SK-N-SH treated with all-trans-retinoic acid at 6 μM for 48 hours (cell line): Measurements from ENCODE around the gene TEKT2.

Source experiments
- BACH2 ChIP-seq: fragments of 250-450 bp; sonication (Bioruptor Pico); IDR thresholded peaks from 2 replicates; pipeline ENCODE4 v1.9.0; 2021; ENCODE audit warnings: mild to moderate bottlenecking, borderline replicate concordance
- CREB5 ChIP-seq: fragments of 250-450 bp; sonication (Bioruptor Pico); IDR thresholded peaks from 2 replicates; pipeline ENCODE4 v1.5.1; 2020; ENCODE audit warnings: low read depth, mild to moderate bottlenecking, moderate library complexity
- CSDC2 ChIP-seq: fragments of 250-450 bp; sonication (Bioruptor Pico); IDR thresholded peaks from 2 replicates; pipeline ENCODE4 v1.5.0; 2020; ENCODE audit warnings: mild to moderate bottlenecking, moderate library complexity
- GLIS3 ChIP-seq: fragments of 250-450 bp; sonication (Bioruptor Pico); IDR thresholded peaks from 2 replicates; pipeline ENCODE4 v1.5.0; 2020; ENCODE audit warnings: mild to moderate bottlenecking, moderate library complexity
- OSR1 ChIP-seq: fragments of 250-450 bp; sonication (Bioruptor Pico); IDR thresholded peaks from 2 replicates; pipeline ENCODE4 v1.8.0; 2022; ENCODE audit warnings: moderate library complexity, mild to moderate bottlenecking, inconsistent platforms
- RARB ChIP-seq: fragments of 250-450 bp; sonication (Bioruptor Pico); IDR thresholded peaks from 2 replicates; pipeline ENCODE4 v1.8.0; 2021; ENCODE audit warnings: mild to moderate bottlenecking, moderate library complexity
- SNAI2 ChIP-seq: fragments of 250-450 bp; sonication (Bioruptor Pico); IDR thresholded peaks from 2 replicates; pipeline ENCODE4 v1.5.0; 2020; ENCODE audit warnings: mild to moderate bottlenecking, moderate library complexity
- ZNF70 ChIP-seq: fragments of 450-650 bp; formaldehyde crosslinking; IDR thresholded peaks from 2 replicates; pipeline ENCODE4 v1.5.0; 2020; ENCODE audit warnings: mild to moderate bottlenecking, moderate library complexity
- TF ChIP-seq, protein P1 (sequence below): fragments of 250-450 bp; sonication (Bioruptor Pico); IDR thresholded peaks from 2 replicates; pipeline ENCODE4 v1.5.1; 2021; ENCODE audit warnings: mild to moderate bottlenecking, moderate library complexity
- TF ChIP-seq, protein P2 (sequence below): fragments of 250-450 bp; sonication (Bioruptor Pico); IDR thresholded peaks from 2 replicates; pipeline ENCODE4 v1.8.0; 2020; ENCODE audit warnings: mild to moderate bottlenecking, moderate library complexity, borderline replicate concordance

GRCh38 chr1:36137226-36137625 is 53.3 kb downstream of the TEKT2 start:
- TF ChIP-seq CREB5 (CRISPR knock-in tag) (no peak), BACH2 (CRISPR knock-in tag) (no peak), CSDC2 (CRISPR knock-in tag) (no peak), GLIS3 (CRISPR knock-in tag) (no peak), OSR1 (CRISPR knock-in tag) (no peak), RARB (CRISPR knock-in tag) (no peak), ZNF70 (CRISPR knock-in tag) (no peak), SNAI2 (CRISPR knock-in tag) (no peak)
- TF ChIP-seq, protein P1, sequence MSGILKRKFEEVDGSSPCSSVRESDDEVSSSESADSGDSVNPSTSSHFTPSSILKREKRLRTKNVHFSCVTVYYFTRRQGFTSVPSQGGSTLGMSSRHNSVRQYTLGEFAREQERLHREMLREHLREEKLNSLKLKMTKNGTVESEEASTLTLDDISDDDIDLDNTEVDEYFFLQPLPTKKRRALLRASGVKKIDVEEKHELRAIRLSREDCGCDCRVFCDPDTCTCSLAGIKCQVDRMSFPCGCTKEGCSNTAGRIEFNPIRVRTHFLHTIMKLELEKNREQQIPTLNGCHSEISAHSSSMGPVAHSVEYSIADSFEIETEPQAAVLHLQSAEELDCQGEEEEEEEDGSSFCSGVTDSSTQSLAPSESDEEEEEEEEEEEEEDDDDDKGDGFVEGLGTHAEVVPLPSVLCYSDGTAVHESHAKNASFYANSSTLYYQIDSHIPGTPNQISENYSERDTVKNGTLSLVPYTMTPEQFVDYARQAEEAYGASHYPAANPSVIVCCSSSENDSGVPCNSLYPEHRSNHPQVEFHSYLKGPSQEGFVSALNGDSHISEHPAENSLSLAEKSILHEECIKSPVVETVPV (CRISPR knock-in tag) = no peak
- TF ChIP-seq, protein P2, sequence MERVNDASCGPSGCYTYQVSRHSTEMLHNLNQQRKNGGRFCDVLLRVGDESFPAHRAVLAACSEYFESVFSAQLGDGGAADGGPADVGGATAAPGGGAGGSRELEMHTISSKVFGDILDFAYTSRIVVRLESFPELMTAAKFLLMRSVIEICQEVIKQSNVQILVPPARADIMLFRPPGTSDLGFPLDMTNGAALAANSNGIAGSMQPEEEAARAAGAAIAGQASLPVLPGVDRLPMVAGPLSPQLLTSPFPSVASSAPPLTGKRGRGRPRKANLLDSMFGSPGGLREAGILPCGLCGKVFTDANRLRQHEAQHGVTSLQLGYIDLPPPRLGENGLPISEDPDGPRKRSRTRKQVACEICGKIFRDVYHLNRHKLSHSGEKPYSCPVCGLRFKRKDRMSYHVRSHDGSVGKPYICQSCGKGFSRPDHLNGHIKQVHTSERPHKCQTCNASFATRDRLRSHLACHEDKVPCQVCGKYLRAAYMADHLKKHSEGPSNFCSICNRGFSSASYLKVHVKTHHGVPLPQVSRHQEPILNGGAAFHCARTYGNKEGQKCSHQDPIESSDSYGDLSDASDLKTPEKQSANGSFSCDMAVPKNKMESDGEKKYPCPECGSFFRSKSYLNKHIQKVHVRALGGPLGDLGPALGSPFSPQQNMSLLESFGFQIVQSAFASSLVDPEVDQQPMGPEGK (CRISPR knock-in tag) = no peak
